ENCODE measurements around the gene MRPL42.

DNA sequence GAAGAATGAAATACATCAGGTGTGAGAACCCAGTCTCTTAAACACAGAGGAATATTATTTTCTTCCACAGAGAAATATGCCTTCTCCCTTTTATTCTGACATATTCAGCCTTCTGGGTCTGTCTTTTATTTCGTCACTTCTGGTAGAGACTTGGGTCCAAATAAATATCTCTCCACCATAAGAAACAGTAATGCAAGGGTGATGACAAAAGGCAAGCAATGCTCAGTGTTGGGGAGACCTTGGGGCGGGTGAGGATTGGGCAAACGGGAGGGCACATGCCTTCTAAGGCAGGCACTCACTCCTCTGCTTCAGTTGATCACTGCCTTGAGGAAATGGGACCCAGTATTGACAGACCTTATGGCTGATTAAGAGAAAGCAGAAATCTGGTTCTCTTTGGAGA, 98.4 kb downstream of the MRPL42 start:
- TF ChIP-seq POLR2AphosphoS5 (IDR thresholded peaks at IDR 0.05; ENCODE audit: low read depth, low read length) (no peak), TAF1 (IDR thresholded peaks at IDR 0.05; ENCODE audit: borderline replicate concordance, insufficient read depth, low read length) (no peak), SIN3A (IDR thresholded peaks at IDR 0.05; ENCODE audit: borderline replicate concordance, insufficient read depth, low read length) (no peak), FOXP2 (optimal IDR thresholded peaks at IDR 0.05; ENCODE audit: borderline replicate concordance, extremely low read depth, extremely low read length, insufficient read depth) (no peak)
- TF ChIP-seq, protein P1, sequence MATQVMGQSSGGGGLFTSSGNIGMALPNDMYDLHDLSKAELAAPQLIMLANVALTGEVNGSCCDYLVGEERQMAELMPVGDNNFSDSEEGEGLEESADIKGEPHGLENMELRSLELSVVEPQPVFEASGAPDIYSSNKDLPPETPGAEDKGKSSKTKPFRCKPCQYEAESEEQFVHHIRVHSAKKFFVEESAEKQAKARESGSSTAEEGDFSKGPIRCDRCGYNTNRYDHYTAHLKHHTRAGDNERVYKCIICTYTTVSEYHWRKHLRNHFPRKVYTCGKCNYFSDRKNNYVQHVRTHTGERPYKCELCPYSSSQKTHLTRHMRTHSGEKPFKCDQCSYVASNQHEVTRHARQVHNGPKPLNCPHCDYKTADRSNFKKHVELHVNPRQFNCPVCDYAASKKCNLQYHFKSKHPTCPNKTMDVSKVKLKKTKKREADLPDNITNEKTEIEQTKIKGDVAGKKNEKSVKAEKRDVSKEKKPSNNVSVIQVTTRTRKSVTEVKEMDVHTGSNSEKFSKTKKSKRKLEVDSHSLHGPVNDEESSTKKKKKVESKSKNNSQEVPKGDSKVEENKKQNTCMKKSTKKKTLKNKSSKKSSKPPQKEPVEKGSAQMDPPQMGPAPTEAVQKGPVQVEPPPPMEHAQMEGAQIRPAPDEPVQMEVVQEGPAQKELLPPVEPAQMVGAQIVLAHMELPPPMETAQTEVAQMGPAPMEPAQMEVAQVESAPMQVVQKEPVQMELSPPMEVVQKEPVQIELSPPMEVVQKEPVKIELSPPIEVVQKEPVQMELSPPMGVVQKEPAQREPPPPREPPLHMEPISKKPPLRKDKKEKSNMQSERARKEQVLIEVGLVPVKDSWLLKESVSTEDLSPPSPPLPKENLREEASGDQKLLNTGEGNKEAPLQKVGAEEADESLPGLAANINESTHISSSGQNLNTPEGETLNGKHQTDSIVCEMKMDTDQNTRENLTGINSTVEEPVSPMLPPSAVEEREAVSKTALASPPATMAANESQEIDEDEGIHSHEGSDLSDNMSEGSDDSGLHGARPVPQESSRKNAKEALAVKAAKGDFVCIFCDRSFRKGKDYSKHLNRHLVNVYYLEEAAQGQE (IDR thresholded peaks at IDR 0.05; ENCODE audit: insufficient read depth in 1 of 2, low read depth in 2 of 2, low read length in 2 of 2): no peak

All from PFSK-1 (cell line).